Measurements from ENCODE around the gene TMEM164.
"Not testable (repeated sequence)": the region's sequence is repeated elsewhere in the genome, so short reads cannot be mapped to it uniquely, and the experiment has no call there.

Gene TMEM164
- total RNA-seq: 39.9 to 148 (median 102) reads per million in 18 experiments

- DNase-seq: peak; percentile 78 to 81
Observed at GRCh38 chrX:110002300-110003166, at the start of gene TMEM164. Gene TMEM164 (plus strand): TSS chrX:110003114. CDS start chrX:110003775, 661 bp downstream.

- no peak for DNase-seq
Observed at GRCh38 chrX:109954333-109954732, 48.6 kb upstream of the TMEM164 start.

- DNase-seq: no peak
Observed at GRCh38 chrX:109954955-109955354, 48.0 kb upstream of the TMEM164 start.

GRCh38 chrX:109958266-109958665 lies 44.6 kb upstream of the TMEM164 start:
- DNase-seq: no peak

GRCh38 chrX:109959356-109959871 lies 43.5 kb upstream of the TMEM164 start:
- no peak for DNase-seq

- DNase-seq: no peak
Observed at GRCh38 chrX:109964390-109964789, 38.5 kb upstream of the TMEM164 start.

GRCh38 chrX:109966246-109966645 lies 36.7 kb upstream of the TMEM164 start:
- DNase-seq: no peak

- no peak for DNase-seq
Observed at GRCh38 chrX:109967156-109967555, 35.8 kb upstream of the TMEM164 start.

- not testable (repeated sequence) for DNase-seq
Observed at GRCh38 chrX:109970841-109971240, 32.1 kb upstream of the TMEM164 start.

- DNase-seq: peak in 1 of 2 donors; percentile 1
Observed at GRCh38 chrX:109974906-109975655, 27.8 kb upstream of the TMEM164 start.

GRCh38 chrX:109985210-109985609 lies 17.7 kb upstream of the TMEM164 start:
- not testable (repeated sequence) for DNase-seq

GRCh38 chrX:109987884-109988283 lies 15.0 kb upstream of the TMEM164 start:
- DNase-seq: no peak

- DNase-seq: no peak
Observed at GRCh38 chrX:109990582-109991276, 12.2 kb upstream of the TMEM164 start.

- DNase-seq: no peak
Observed at GRCh38 chrX:109992203-109992602, 10.7 kb upstream of the TMEM164 start.

- DNase-seq: no peak
Observed at GRCh38 chrX:109995155-109995554, 7.8 kb upstream of the TMEM164 start.

- no peak for DNase-seq
Observed at GRCh38 chrX:109997786-109998452, 5.0 kb upstream of the TMEM164 start.

- DNase-seq: no peak
Observed at GRCh38 chrX:110000000-110000399, 2.9 kb upstream of the TMEM164 start.

GRCh38 chrX:110000847-110001713 lies 1.8 kb upstream of the TMEM164 start:
- DNase-seq: no peak

GRCh38 chrX:110001740-110002299 lies 1.1 kb upstream of the TMEM164 start:
- no peak for DNase-seq

Measured in inflammatory macrophage (primary cell).